ENCODE data around the gene COL4A2.

COL4A2 gene

GRCh38 chr13:110336681-110337080, 29.6 kb downstream of the COL4A2 start:
- Histone ChIP-seq H3K27me3 (replicated peaks; ENCODE audit: control insufficient read depth, insufficient read depth, low read length, poor library complexity, severe bottlenecking) (no peaks in the 10 kb centered on the region), H3K36me3 (ENCODE audit: control insufficient read depth, insufficient read depth, low read length) (no peaks in the 10 kb centered on the region), H3K27ac (ENCODE audit: insufficient read depth, low read length, poor library complexity, severe bottlenecking) (no peak overlapping the region), H3K9me3 (ENCODE audit: control insufficient read depth, low read length) (no peaks in the 10 kb centered on the region), H3K4me1 (ENCODE audit: control insufficient read depth, insufficient read depth, low read length, poor library complexity, severe bottlenecking) (peaks cover 10% of the 10 kb centered on the region), H3K4me3 (ENCODE audit: insufficient read depth, low read depth, low read length, poor library complexity, severe bottlenecking) (no peak overlapping the region)
- DNase-seq: no peak

GRCh38 chr13:110337247-110337646, 30.2 kb downstream of the COL4A2 start:
- peaks cover 10% of the 10 kb centered on the region for H3K4me1 ChIP-seq (ENCODE audit: control insufficient read depth, insufficient read depth, low read length, poor library complexity, severe bottlenecking)
- H3K27me3 ChIP-seq (replicated peaks; ENCODE audit: control insufficient read depth, insufficient read depth, low read length, poor library complexity, severe bottlenecking): no peaks in the 10 kb centered on the region
- H3K4me3 ChIP-seq (ENCODE audit: insufficient read depth, low read depth, low read length, poor library complexity, severe bottlenecking): no peak overlapping the region
- no peaks in the 10 kb centered on the region for H3K9me3 ChIP-seq (ENCODE audit: control insufficient read depth, low read length)
- no peak for DNase-seq
- no peaks in the 10 kb centered on the region for H3K36me3 ChIP-seq (ENCODE audit: control insufficient read depth, insufficient read depth, low read length)
- no peak overlapping the region for H3K27ac ChIP-seq (ENCODE audit: insufficient read depth, low read length, poor library complexity, severe bottlenecking)

DNA sequence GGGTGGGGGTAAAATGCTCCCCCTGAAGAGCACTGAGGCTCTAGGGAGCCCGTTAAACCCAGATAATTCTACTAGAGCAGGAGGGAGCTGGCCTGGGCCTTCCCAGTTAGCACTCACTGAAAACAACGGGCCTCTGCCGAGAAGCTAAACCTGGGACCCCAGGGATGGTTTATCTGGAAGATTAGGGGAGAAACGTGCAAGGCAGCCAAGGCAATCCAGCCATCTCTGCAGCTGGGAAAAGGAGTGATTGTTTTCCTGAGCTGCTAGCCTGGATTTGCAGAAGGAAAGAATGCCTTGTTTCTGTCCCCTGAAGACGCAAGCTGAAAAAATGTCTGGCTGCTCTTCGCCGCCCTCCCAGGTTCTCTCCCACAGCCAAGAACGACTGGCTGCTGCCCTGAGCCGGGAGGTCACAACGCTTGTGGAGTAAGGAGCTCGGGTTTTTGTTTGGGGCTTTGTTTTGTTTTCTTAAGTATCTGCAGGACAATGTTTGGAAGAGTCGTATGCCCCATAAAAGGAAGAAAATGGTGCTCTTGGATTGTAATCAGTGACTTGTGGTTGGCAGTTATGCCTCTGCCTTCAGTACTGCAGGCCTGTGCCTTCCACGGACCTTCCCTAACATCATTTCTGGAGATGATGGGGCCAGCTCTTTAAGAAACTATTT, 31.5 kb downstream of the COL4A2 start:
- Histone ChIP-seq H3K9me3 (ENCODE audit: control insufficient read depth, low read length) (no peaks in the 10 kb centered on the region), H3K4me3 (ENCODE audit: insufficient read depth, low read depth, low read length, poor library complexity, severe bottlenecking) (no peak overlapping the region), H3K4me1 (ENCODE audit: control insufficient read depth, insufficient read depth, low read length, poor library complexity, severe bottlenecking) (peaks cover 10% of the 10 kb centered on the region), H3K36me3 (ENCODE audit: control insufficient read depth, insufficient read depth, low read length) (no peaks in the 10 kb centered on the region), H3K27me3 (replicated peaks; ENCODE audit: control insufficient read depth, insufficient read depth, low read length, poor library complexity, severe bottlenecking) (no peaks in the 10 kb centered on the region), H3K27ac (ENCODE audit: insufficient read depth, low read length, poor library complexity, severe bottlenecking) (no peak overlapping the region)
- DNase-seq: no peak

- DNase-seq: no peak
- Histone ChIP-seq H3K36me3 (ENCODE audit: control insufficient read depth, insufficient read depth, low read length) (no peaks in the 10 kb centered on the region), H3K27ac (ENCODE audit: insufficient read depth, low read length, poor library complexity, severe bottlenecking) (no peak overlapping the region), H3K9me3 (ENCODE audit: control insufficient read depth, low read length) (no peaks in the 10 kb centered on the region), H3K4me1 (ENCODE audit: control insufficient read depth, insufficient read depth, low read length, poor library complexity, severe bottlenecking) (peaks cover 10% of the 10 kb centered on the region), H3K27me3 (replicated peaks; ENCODE audit: control insufficient read depth, insufficient read depth, low read length, poor library complexity, severe bottlenecking) (no peaks in the 10 kb centered on the region), H3K4me3 (ENCODE audit: insufficient read depth, low read depth, low read length, poor library complexity, severe bottlenecking) (no peak overlapping the region)
These were observed 32.2 kb downstream of the COL4A2 start for GRCh38 chr13:110339263-110339662.

GRCh38 chr13:110339975-110340550, 33.0 kb downstream of the COL4A2 start:
- Histone ChIP-seq H3K4me3 (ENCODE audit: insufficient read depth, low read depth, low read length, poor library complexity, severe bottlenecking) (no peak overlapping the region), H3K4me1 (ENCODE audit: control insufficient read depth, insufficient read depth, low read length, poor library complexity, severe bottlenecking) (peaks cover 10% of the 10 kb centered on the region), H3K27ac (ENCODE audit: insufficient read depth, low read length, poor library complexity, severe bottlenecking) (no peak overlapping the region), H3K9me3 (ENCODE audit: control insufficient read depth, low read length) (no peaks in the 10 kb centered on the region), H3K27me3 (replicated peaks; ENCODE audit: control insufficient read depth, insufficient read depth, low read length, poor library complexity, severe bottlenecking) (no peaks in the 10 kb centered on the region), H3K36me3 (ENCODE audit: control insufficient read depth, insufficient read depth, low read length) (no peaks in the 10 kb centered on the region)
- no peak for DNase-seq

GRCh38 chr13:110340812-110341444, 33.8 kb downstream of the COL4A2 start:
- H3K9me3 ChIP-seq (ENCODE audit: control insufficient read depth, low read length): no peaks in the 10 kb centered on the region
- no peaks in the 10 kb centered on the region for H3K27me3 ChIP-seq (replicated peaks; ENCODE audit: control insufficient read depth, insufficient read depth, low read length, poor library complexity, severe bottlenecking)
- DNase-seq: peak in 1 of 3 donors; percentile 5
- H3K4me1 ChIP-seq (ENCODE audit: control insufficient read depth, insufficient read depth, low read length, poor library complexity, severe bottlenecking): peaks cover 10% of the 10 kb centered on the region
- no peak overlapping the region for H3K27ac ChIP-seq (ENCODE audit: insufficient read depth, low read length, poor library complexity, severe bottlenecking)
- H3K36me3 ChIP-seq (ENCODE audit: control insufficient read depth, insufficient read depth, low read length): no peaks in the 10 kb centered on the region
- H3K4me3 ChIP-seq (ENCODE audit: insufficient read depth, low read depth, low read length, poor library complexity, severe bottlenecking): no peak overlapping the region

DNA sequence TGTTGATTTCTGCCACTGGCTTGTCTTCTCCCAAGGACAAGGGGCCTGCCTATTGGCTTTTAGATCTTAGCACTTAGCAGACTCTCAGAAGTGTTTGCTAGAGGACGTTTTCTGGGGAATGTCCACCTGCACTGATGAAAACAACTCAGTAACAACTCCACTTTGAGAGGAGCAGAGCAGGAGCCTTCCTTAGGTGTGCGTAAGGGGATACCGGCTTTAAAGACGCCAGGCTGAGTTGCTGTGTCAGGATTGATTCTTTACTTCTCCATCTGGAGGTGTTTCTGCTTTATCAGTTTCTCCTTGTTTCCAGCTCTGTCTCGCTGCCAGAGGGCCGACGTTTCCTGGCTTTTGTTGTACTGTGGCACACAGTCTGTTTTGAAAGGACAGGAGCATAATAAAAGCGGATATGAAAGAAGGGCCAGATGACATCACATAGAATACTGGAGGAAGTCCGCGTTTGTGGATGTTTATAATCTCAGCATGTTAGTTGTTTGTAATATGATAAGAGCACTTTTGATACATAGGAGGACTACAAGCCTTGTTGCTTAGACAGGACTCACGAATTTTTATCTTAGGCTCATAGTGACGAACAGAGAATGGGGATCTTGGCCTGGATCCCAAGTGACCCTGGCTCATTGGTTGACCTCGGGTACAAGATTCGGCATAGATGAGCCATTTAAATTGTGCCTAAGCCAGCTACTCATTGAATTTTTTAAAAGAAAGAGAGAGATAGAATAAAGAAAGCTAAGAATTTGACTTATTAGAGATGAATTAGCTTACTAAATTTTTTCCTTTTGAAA, 34.6 kb downstream of the COL4A2 start:
- Histone ChIP-seq H3K4me1 (ENCODE audit: control insufficient read depth, insufficient read depth, low read length, poor library complexity, severe bottlenecking) (peaks cover 10% of the 10 kb centered on the region), H3K27ac (ENCODE audit: insufficient read depth, low read length, poor library complexity, severe bottlenecking) (no peak overlapping the region)
- DNase-seq: no peak

DNA sequence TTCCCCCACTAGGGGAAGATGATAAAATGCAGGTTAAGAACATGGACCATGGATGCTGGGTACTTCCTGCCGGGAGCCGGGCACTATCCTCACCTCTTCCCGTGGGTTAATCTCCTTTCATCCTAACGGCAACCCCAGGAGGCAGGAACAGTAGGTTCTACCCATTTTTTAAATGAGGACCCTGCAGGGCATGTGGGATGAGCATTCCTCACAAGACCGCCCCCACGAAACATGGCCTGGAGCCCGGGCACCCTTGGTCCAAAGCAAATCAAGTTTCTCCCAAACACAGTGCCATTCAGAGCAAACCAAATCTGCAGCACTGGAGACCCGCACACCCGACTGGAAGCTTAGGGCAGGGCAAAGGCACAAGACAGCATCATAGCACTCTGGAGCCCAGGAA, 35.4 kb downstream of the COL4A2 start:
- no peak for DNase-seq
- H3K4me3 ChIP-seq (ENCODE audit: insufficient read depth, low read depth, low read length, poor library complexity, severe bottlenecking): no peak overlapping the region
- no peak overlapping the region for H3K27ac ChIP-seq (ENCODE audit: insufficient read depth, low read length, poor library complexity, severe bottlenecking)
- H3K36me3 ChIP-seq (ENCODE audit: control insufficient read depth, insufficient read depth, low read length): no peaks in the 10 kb centered on the region
- peaks cover 10% of the 10 kb centered on the region for H3K4me1 ChIP-seq (ENCODE audit: control insufficient read depth, insufficient read depth, low read length, poor library complexity, severe bottlenecking)
- H3K27me3 ChIP-seq (replicated peaks; ENCODE audit: control insufficient read depth, insufficient read depth, low read length, poor library complexity, severe bottlenecking): no peaks in the 10 kb centered on the region
- H3K9me3 ChIP-seq (ENCODE audit: control insufficient read depth, low read length): no peaks in the 10 kb centered on the region

More for the DNA sequence above, 34.6 kb downstream of the COL4A2 start:
- H3K9me3 ChIP-seq (ENCODE audit: control insufficient read depth, low read length): no peaks in the 10 kb centered on the region
- H3K36me3 ChIP-seq (ENCODE audit: control insufficient read depth, insufficient read depth, low read length): no peaks in the 10 kb centered on the region
- H3K4me3 ChIP-seq (ENCODE audit: insufficient read depth, low read depth, low read length, poor library complexity, severe bottlenecking): no peak overlapping the region
- H3K27me3 ChIP-seq (replicated peaks; ENCODE audit: control insufficient read depth, insufficient read depth, low read length, poor library complexity, severe bottlenecking): no peaks in the 10 kb centered on the region

DNA sequence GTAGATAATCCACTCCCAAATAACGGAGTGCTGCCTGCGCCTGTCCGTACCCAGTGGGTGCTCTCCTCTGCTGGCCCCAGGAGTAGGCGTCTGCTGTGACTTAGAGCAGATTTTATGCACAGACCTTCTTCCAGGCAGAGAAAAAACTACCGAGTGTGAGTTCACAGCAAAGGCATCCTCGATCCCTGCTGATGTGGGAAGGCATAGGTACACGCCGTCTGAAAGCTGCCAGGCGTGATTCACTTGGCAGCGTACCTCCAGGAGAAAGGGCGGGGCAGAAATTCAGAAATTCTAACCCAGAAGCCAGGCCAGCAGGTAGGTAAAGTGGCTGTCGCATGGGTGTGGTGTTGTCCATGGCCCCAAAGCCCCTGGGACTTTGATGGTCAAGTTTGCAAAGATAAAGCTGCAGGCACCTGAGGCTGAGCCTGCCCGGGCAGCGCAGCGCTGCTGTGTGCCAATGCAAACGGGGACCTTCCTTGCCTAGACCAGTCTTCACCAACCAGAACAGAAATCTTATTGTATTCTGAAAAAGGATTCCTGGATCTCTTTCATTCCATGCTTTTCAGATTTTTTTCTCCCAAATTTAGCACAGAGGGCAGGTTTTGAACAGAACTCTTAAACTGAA, 36.3 kb downstream of the COL4A2 start:
- no peaks in the 10 kb centered on the region for H3K9me3 ChIP-seq (ENCODE audit: control insufficient read depth, low read length)
- H3K4me3 ChIP-seq (ENCODE audit: insufficient read depth, low read depth, low read length, poor library complexity, severe bottlenecking): no peak overlapping the region
- H3K4me1 ChIP-seq (ENCODE audit: control insufficient read depth, insufficient read depth, low read length, poor library complexity, severe bottlenecking): peaks cover 10% of the 10 kb centered on the region
- DNase-seq: no peak
- H3K27me3 ChIP-seq (replicated peaks; ENCODE audit: control insufficient read depth, insufficient read depth, low read length, poor library complexity, severe bottlenecking): no peaks in the 10 kb centered on the region
- no peaks in the 10 kb centered on the region for H3K36me3 ChIP-seq (ENCODE audit: control insufficient read depth, insufficient read depth, low read length)
- no peak overlapping the region for H3K27ac ChIP-seq (ENCODE audit: insufficient read depth, low read length, poor library complexity, severe bottlenecking)

All from effector memory CD4-positive, alpha-beta T cell (primary cell).